H9 (cell line): Measurements from ENCODE around the gene LAYN. TPM values are rescaled to one million over a fixed set of nuclear protein-coding genes. Genes with fewer than 3 reads are reported as not detected.
A peak's percentile ranks its signal among the peaks of the same experiment; 100 is the strongest.

Experiments
- DNase-seq: peaks from one replicate; pipeline ENCODE4 v3.0.0-alpha.2; 2017
- H2AFZ ChIP-seq: one replicate; pipeline ENCODE4 v1.6.1; 2013; ENCODE audit warnings: mild to moderate bottlenecking, low read length, control low read depth, moderate library complexity
- H2AK5ac ChIP-seq: 2 replicates; pipeline ENCODE4 v1.6.1; 2013; ENCODE audit warnings: low read length, control low read depth, mixed read lengths; ENCODE audit not compliant: insufficient read length
- H2BK120ac ChIP-seq: one replicate; pipeline ENCODE4 v1.6.1; 2013; ENCODE audit warnings: low read depth, mild to moderate bottlenecking, low read length, control low read depth, inconsistent platforms; ENCODE audit not compliant: poor library complexity, severe bottlenecking
- H2BK12ac ChIP-seq: 2 replicates; pipeline ENCODE4 v1.6.1; 2013; ENCODE audit warnings: low read length, control low read depth, mixed read lengths, low read depth; ENCODE audit not compliant: insufficient read length
- H2BK15ac ChIP-seq: 2 replicates; pipeline ENCODE4 v1.6.1; 2013; ENCODE audit warnings: low read depth, low read length, control low read depth
- H2BK20ac ChIP-seq: one replicate; pipeline ENCODE4 v1.6.1; 2013; ENCODE audit warnings: low read depth, mild to moderate bottlenecking, low read length, control low read depth, inconsistent platforms; ENCODE audit not compliant: poor library complexity, severe bottlenecking
- H2BK5ac ChIP-seq: 2 replicates; pipeline ENCODE4 v1.6.1; 2013; ENCODE audit warnings: low read length, control low read depth, mixed read lengths; ENCODE audit not compliant: insufficient read length
- H3K14ac ChIP-seq: 2 replicates; pipeline ENCODE4 v1.6.1; 2013; ENCODE audit warnings: low read length, control low read depth; ENCODE audit not compliant: insufficient read depth
- H3K18ac ChIP-seq: 2 replicates; pipeline ENCODE4 v1.6.1; 2013; ENCODE audit warnings: low read depth, mild to moderate bottlenecking, mixed read lengths, low read length, control low read depth; ENCODE audit not compliant: insufficient read length
- H3K23ac ChIP-seq: 2 replicates; pipeline ENCODE4 v1.6.1; 2013; ENCODE audit warnings: low read length, control low read depth, mixed read lengths, low read depth; ENCODE audit not compliant: insufficient read length
- H3K23me2 ChIP-seq: 2 replicates; pipeline ENCODE4 v1.6.1; 2013; ENCODE audit warnings: low read depth, mild to moderate bottlenecking, mixed read lengths, low read length, control low read depth; ENCODE audit not compliant: insufficient read length, poor library complexity, severe bottlenecking
- H3K27ac ChIP-seq: 2 replicates; pipeline ENCODE4 v1.5.1; 2013; ENCODE audit warnings: low read length, control low read depth, mixed read lengths, low read depth; ENCODE audit not compliant: insufficient read length
- H3K27me3 ChIP-seq: 2 replicates; pipeline ENCODE4 v1.6.1; 2013; ENCODE audit warnings: low read length, control low read depth, inconsistent platforms; ENCODE audit not compliant: insufficient read depth
- H3K4ac ChIP-seq: 2 replicates; pipeline ENCODE4 v1.6.1; 2013; ENCODE audit warnings: low read depth, mild to moderate bottlenecking, control low read depth, inconsistent platforms, low read length, moderate library complexity
- H3K4me1 ChIP-seq: 2 replicates; pipeline ENCODE4 v1.6.1; 2013; ENCODE audit warnings: low read length, control low read depth, inconsistent platforms; ENCODE audit not compliant: insufficient read depth
- H3K4me2 ChIP-seq: 2 replicates; pipeline ENCODE4 v1.6.1; 2013; ENCODE audit warnings: low read length, control low read depth, mixed read lengths; ENCODE audit not compliant: insufficient read length, insufficient read depth
- H3K56ac ChIP-seq: 2 replicates; pipeline ENCODE4 v1.6.1; 2013; ENCODE audit warnings: low read depth, mild to moderate bottlenecking, mixed read lengths, low read length, control low read depth; ENCODE audit not compliant: insufficient read length
- H3K79me1 ChIP-seq: 2 replicates; pipeline ENCODE4 v1.6.1; 2013; ENCODE audit warnings: low read depth, mild to moderate bottlenecking, moderate library complexity, low read length, control low read depth, inconsistent platforms; ENCODE audit not compliant: insufficient read depth, poor library complexity, severe bottlenecking
- H3K79me2 ChIP-seq: 2 replicates; pipeline ENCODE4 v1.6.1; 2013; ENCODE audit warnings: low read length, control low read depth, inconsistent platforms; ENCODE audit not compliant: insufficient read depth
- H3K9ac ChIP-seq: 2 replicates; pipeline ENCODE4 v1.6.1; 2013; ENCODE audit warnings: low read length, control low read depth, mixed read lengths; ENCODE audit not compliant: insufficient read length; ENCODE audit errors: extremely low read depth
- H3K9me3 ChIP-seq: one replicate; pipeline ENCODE4 v1.6.1; 2013; ENCODE audit warnings: low read depth, low read length, inconsistent platforms; ENCODE audit not compliant: control insufficient read depth
- H3T11ph ChIP-seq: one replicate; pipeline ENCODE4 v1.6.1; 2013; ENCODE audit warnings: mild to moderate bottlenecking, low read length, control low read depth, inconsistent platforms
- H4K20me1 ChIP-seq: one replicate; pipeline ENCODE4 v1.6.1; 2013; ENCODE audit not compliant: control insufficient read depth, insufficient read length, insufficient read depth
- H4K5ac ChIP-seq: 2 replicates; pipeline ENCODE4 v1.6.1; 2013; ENCODE audit warnings: low read depth, mild to moderate bottlenecking, mixed read lengths, low read length, control low read depth; ENCODE audit not compliant: insufficient read length
- H4K8ac ChIP-seq: replicated peaks from 2 replicates; pipeline ENCODE4 v1.6.1; 2013; ENCODE audit warnings: low read length, control low read depth, mixed read lengths, low read depth; ENCODE audit not compliant: insufficient read length
- H4K91ac ChIP-seq: 2 replicates; pipeline ENCODE4 v1.6.1; 2013; ENCODE audit warnings: low read depth, mild to moderate bottlenecking, moderate library complexity, mixed read lengths, low read length, control low read depth; ENCODE audit not compliant: insufficient read length
- H3K27ac Mint-ChIP-seq, 3 experiments: 2 replicates in 2 of 3; 3 replicates in 1 of 3; pipeline ENCODE4 v1.8.0; 2020 to 2021; ENCODE audit warnings: mixed read lengths in 3 of 3, mild to moderate bottlenecking in 1 of 3, moderate library complexity in 1 of 3
- H3K27me3 Mint-ChIP-seq: 2 replicates; pipeline ENCODE4 v1.8.0; 2021; ENCODE audit warnings: low read depth, mild to moderate bottlenecking, moderate library complexity, mixed read lengths
- H3K36me3 Mint-ChIP-seq, 3 experiments: 2 replicates in 2 of 3; 3 replicates in 1 of 3; pipeline ENCODE4 v1.8.0; 2020 to 2021; ENCODE audit warnings: low read depth in 3 of 3, mixed read lengths in 3 of 3; ENCODE audit not compliant: insufficient read depth in 1 of 3
- H3K4me1 Mint-ChIP-seq, 2 experiments: 2 replicates each; pipeline ENCODE4 v1.8.0; 2020; ENCODE audit warnings: mixed read lengths in 2 of 2
- H3K4me3 Mint-ChIP-seq, 2 experiments: 2 replicates in 1 of 2; 3 replicates in 1 of 2; pipeline ENCODE4 v1.8.0; 2020 to 2021; ENCODE audit warnings: mild to moderate bottlenecking in 2 of 2, mixed read lengths in 2 of 2, moderate library complexity in 1 of 2
- H3K9me3 Mint-ChIP-seq, 2 experiments: 2 replicates in 1 of 2; 3 replicates in 1 of 2; pipeline ENCODE4 v1.8.0; 2020; ENCODE audit warnings: mild to moderate bottlenecking in 2 of 2, mixed read lengths in 2 of 2, moderate library complexity in 1 of 2
- WGBS: extraction: QIAGEN DNeasy Blood & Tissue Kit; methylation state at CpG from one replicate; pipeline ENCODE4 v1.1.7; 2013; ENCODE audit warnings: missing lambda C conversion rate, low lambda C conversion rate, mixed read lengths; ENCODE audit not compliant: insufficient read length; ENCODE audit errors: extremely low coverage; 5-methylcytosine and 5-hydroxymethylcytosine counted together
- microRNA-seq: library from miRNA; unstranded; fragments of <30 nt; microRNA quantifications from one replicate; pipeline ENCODE4, GENCODE V29; 2020; ENCODE audit warnings: borderline microRNAs expressed
- total RNA-seq: library from RNA; stranded (reverse); gene quantifications from 2 replicates; pipeline ENCODE4 v1.2.1, GENCODE V29; 2021
- TF ChIP-seq, protein P1 (sequence below): fragments of 200-600 bp; sonication (generic); conservative IDR thresholded peaks from 3 replicates; pipeline ENCODE4 v1.8.0; 2021; ENCODE audit warnings: antibody characterized with exemption, mild to moderate bottlenecking

LAYN gene
- total RNA-seq, 1 experiment from 2014 or later: 3.1 TPM

- Histone ChIP-seq H3K4me1 (peaks cover 3% of the 10 kb centered on the region; the same call in 1 of the 2 replicates), H3T11ph (no peak overlapping the region), H4K8ac (no peak overlapping the region), H2AFZ (no peak overlapping the region), H3K9ac (no peak overlapping the region), H3K79me2 (no peaks in the 10 kb centered on the region), H3K79me1 (no peaks in the 10 kb centered on the region), H4K91ac (no peak overlapping the region), H3K23me2 (peaks cover 5% of the 10 kb centered on the region), H3K4me2 (no peak overlapping the region), H2AK5ac (no peak overlapping the region), H4K5ac (no peak overlapping the region), H3K27me3 (peaks cover 7% of the 10 kb centered on the region; the same call in 1 of the 2 replicates), H4K20me1 (no peaks in the 10 kb centered on the region), H2BK20ac (no peak overlapping the region), H3K4ac (no peak overlapping the region), H3K18ac (no peak overlapping the region), H2BK12ac (no peak overlapping the region), H3K23ac (no peak overlapping the region), H3K14ac (no peak overlapping the region), H3K56ac (no peak overlapping the region), H2BK5ac (no peak overlapping the region), H3K27ac (no peak overlapping the region), H2BK120ac (no peak overlapping the region), H2BK15ac (no peak overlapping the region), H3K9me3 (no peaks in the 10 kb centered on the region)
- Mint-ChIP-seq H3K27ac (no peak overlapping the region), H3K27me3 (peaks cover 13% of the 10 kb centered on the region), H3K9me3 (no peaks in the 10 kb centered on the region; a peak in 1 of 5 replicates), H3K36me3 (no peaks in the 10 kb centered on the region; a peak in 1 of 7 replicates), H3K4me1 (peaks cover 14 to 17% of the 10 kb centered on the region in 2 experiments), H3K4me3 (no peak overlapping the region)
- DNase-seq: no peak
- WGBS: 100% methylated on average over 3 of the region's 3 CpGs
- TF ChIP-seq, protein P1, sequence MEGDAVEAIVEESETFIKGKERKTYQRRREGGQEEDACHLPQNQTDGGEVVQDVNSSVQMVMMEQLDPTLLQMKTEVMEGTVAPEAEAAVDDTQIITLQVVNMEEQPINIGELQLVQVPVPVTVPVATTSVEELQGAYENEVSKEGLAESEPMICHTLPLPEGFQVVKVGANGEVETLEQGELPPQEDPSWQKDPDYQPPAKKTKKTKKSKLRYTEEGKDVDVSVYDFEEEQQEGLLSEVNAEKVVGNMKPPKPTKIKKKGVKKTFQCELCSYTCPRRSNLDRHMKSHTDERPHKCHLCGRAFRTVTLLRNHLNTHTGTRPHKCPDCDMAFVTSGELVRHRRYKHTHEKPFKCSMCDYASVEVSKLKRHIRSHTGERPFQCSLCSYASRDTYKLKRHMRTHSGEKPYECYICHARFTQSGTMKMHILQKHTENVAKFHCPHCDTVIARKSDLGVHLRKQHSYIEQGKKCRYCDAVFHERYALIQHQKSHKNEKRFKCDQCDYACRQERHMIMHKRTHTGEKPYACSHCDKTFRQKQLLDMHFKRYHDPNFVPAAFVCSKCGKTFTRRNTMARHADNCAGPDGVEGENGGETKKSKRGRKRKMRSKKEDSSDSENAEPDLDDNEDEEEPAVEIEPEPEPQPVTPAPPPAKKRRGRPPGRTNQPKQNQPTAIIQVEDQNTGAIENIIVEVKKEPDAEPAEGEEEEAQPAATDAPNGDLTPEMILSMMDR: no peak
Observed at GRCh38 chr11:111607751-111608150, 67.2 kb downstream of the LAYN start.

Small RNA genes lying within 50 kb of the gene (microRNA-seq; reads per million reads assigned to microRNA genes)
- gene MIR34B: 0.93 reads per million
- 21.9 reads per million, percentile 54 among the genes with 10 or more reads in this experiment for gene MIR34C

Other genes starting within 250 kb of the LAYN start
- 0.52 and 0.64 TPM in 2 replicates for gene POU2AF3, start 242.2 kb upstream of the LAYN start, total RNA-seq
- not detected in 2 replicates for gene POU2AF1, start 161.4 kb upstream of the LAYN start, total RNA-seq
- not detected in 2 replicates for gene BTG4, start 28.3 kb upstream of the LAYN start, total RNA-seq
- not detected in 2 replicates for gene HOATZ, start 25.9 kb upstream of the LAYN start, total RNA-seq
- gene SIK2, start 61.7 kb downstream of the LAYN start, total RNA-seq: 7.5 and 10.3 TPM in 2 replicates
- gene PPP2R1B, start 225.7 kb downstream of the LAYN start, total RNA-seq: 95.5 and 105 TPM in 2 replicates